ENCODE data around the gene TRIM44. TPM values are rescaled to one million over a fixed set of nuclear protein-coding genes. Genes with fewer than 3 reads are reported as not detected.
"Not testable (repeated sequence)": the region's sequence is repeated elsewhere in the genome, so short reads cannot be mapped to it uniquely, and the experiment has no call there.

TRIM44 gene
- total RNA-seq, 1 donor from 2014 or later, result 86.6 TPM

DNA sequence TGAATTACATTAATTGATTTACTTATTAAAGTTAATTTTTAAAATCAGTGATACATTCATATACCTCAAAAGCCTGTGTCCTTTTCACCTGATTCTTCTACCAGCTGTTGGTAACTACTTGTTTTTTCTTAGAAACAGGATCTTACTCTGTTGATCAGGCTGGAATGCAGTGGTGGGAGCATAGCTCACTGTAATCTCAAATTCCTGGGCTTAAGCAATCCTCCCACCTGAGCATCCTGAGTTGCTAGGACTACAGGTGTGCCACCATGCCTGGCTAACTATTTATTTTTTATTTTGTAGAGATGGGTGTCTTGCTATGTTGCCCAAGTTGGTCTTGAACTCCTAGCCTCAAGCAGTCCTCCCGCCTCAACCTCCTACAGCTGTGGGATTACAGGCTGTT lies 4.7 kb downstream of the TRIM44 start:
- DNase-seq (ENCODE audit: low spot score in 2 of 2, unreplicated experiment in 2 of 2), result no peak
- no peaks in the 10 kb centered on the region for H3K27me3 Mint-ChIP-seq (ENCODE audit: low read depth)
- H3K9me3 Mint-ChIP-seq, result peaks cover 40% of the 10 kb centered on the region
- H3K27ac Mint-ChIP-seq, result no peak overlapping the region
- no peak overlapping the region for H3K4me3 Mint-ChIP-seq
- TF ChIP-seq, protein P1, sequence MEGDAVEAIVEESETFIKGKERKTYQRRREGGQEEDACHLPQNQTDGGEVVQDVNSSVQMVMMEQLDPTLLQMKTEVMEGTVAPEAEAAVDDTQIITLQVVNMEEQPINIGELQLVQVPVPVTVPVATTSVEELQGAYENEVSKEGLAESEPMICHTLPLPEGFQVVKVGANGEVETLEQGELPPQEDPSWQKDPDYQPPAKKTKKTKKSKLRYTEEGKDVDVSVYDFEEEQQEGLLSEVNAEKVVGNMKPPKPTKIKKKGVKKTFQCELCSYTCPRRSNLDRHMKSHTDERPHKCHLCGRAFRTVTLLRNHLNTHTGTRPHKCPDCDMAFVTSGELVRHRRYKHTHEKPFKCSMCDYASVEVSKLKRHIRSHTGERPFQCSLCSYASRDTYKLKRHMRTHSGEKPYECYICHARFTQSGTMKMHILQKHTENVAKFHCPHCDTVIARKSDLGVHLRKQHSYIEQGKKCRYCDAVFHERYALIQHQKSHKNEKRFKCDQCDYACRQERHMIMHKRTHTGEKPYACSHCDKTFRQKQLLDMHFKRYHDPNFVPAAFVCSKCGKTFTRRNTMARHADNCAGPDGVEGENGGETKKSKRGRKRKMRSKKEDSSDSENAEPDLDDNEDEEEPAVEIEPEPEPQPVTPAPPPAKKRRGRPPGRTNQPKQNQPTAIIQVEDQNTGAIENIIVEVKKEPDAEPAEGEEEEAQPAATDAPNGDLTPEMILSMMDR (IDR thresholded peaks at IDR 0.05; ENCODE audit: unreplicated experiment), result no peak
- peaks cover 51% of the 10 kb centered on the region for H3K36me3 Mint-ChIP-seq
- H3K4me1 Mint-ChIP-seq, result peaks cover 24% of the 10 kb centered on the region

DNA sequence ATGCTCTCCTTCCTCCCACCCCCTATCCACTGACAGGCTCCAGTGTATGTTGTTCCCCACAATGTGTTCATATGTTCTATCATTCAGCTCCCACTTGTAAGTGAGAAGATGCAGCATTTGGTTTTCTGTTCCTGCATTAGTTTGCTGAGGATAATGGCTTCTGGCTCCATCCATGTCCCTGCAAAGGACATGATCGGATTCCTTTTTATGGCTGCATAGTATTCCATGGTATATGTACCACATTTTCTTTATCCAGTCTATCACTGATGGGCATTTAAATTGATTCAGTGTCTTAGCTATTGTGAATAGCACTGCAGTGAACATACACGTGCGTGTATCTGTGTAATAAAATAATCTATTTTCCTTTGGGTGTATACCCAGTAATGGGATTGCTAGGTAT lies 5.8 kb downstream of the TRIM44 start:
- H3K27me3 Mint-ChIP-seq (ENCODE audit: low read depth); H3K4me3 Mint-ChIP-seq; H3K27ac Mint-ChIP-seq; DNase-seq (ENCODE audit: low spot score in 2 of 2, unreplicated experiment in 2 of 2): not testable (repeated sequence)
- H3K36me3 Mint-ChIP-seq, result peaks cover 46% of the 10 kb centered on the region
- H3K4me1 Mint-ChIP-seq, result peaks cover 17% of the 10 kb centered on the region
- H3K9me3 Mint-ChIP-seq, result peaks cover 37% of the 10 kb centered on the region

DNA sequence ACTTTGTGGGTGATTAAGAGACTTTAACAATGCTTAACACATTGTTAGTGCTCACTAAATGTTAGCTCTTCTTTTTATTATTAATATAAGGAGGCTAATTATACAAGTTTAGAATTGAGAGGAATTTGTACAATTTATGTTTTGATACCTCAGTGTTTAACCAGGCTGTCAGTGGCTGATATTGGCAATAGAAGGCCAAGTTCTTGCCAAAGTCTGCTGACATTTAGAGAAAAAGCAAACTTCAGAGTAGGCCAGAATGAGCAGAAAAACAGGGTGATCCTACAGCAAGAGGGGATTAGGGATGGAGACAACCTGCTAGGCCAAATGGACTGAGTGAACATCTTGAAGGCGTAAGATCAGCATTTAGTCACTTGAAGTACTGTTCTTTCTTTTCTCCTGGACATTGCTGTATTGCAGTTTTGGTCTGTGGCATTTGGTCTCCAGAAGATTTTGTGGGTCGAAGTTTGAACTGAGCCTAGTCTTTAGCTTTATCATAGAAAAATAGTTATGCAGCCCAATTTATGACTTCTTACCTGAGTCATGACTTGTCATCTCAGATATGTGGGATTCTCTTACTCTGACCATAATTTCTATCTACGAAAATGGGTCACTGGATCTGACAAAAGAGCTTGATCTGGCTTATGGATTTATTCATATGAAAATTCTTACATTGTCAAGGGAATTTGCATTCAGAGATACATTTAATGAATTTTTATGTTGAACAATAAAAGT lies 9.0 kb downstream of the TRIM44 start:
- H3K27ac Mint-ChIP-seq, result no peak overlapping the region
- no peaks in the 10 kb centered on the region for H3K27me3 Mint-ChIP-seq (ENCODE audit: low read depth)
- peaks cover 5% of the 10 kb centered on the region for H3K4me1 Mint-ChIP-seq

DNA sequence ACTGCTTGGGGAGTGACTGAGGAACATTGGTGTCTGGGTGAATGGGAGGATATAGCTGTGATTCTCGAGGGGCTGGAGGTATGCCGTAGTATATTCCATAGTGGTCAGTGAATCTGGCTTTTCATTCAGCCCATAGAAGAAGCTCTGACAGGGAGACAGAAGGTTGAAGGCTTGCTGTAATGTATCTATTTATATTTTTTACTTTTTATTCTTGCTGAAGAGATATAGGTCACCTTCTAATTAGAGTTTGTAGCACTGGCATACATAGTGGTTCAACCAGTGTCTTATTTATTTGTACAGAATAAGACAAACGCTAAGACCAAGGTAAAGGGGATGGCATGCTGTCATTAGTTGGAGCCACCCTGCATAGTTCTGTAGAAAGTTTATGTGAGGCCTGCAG lies 10.0 kb downstream of the TRIM44 start:
- TF ChIP-seq, protein P1 (IDR thresholded peaks at IDR 0.05; ENCODE audit: unreplicated experiment), result no peak
- Mint-ChIP-seq H3K4me3 (no peak overlapping the region), H3K27me3 (ENCODE audit: low read depth) (no peaks in the 10 kb centered on the region), H3K4me1 (peaks cover 5% of the 10 kb centered on the region), H3K27ac (no peak overlapping the region), H3K36me3 (peaks cover 15% of the 10 kb centered on the region), H3K9me3 (peaks cover 11% of the 10 kb centered on the region)
- no peak for DNase-seq (ENCODE audit: low spot score in 2 of 2, unreplicated experiment in 2 of 2)

More for the DNA sequence above, 9.0 kb downstream of the TRIM44 start:
- DNase-seq (ENCODE audit: low spot score in 2 of 2, unreplicated experiment in 2 of 2), result no peak
- peaks cover 14% of the 10 kb centered on the region for H3K9me3 Mint-ChIP-seq
- no peak overlapping the region for H3K4me3 Mint-ChIP-seq
- TF ChIP-seq, protein P1 (IDR thresholded peaks at IDR 0.05; ENCODE audit: unreplicated experiment), result no peak
- peaks cover 22% of the 10 kb centered on the region for H3K36me3 Mint-ChIP-seq

DNA sequence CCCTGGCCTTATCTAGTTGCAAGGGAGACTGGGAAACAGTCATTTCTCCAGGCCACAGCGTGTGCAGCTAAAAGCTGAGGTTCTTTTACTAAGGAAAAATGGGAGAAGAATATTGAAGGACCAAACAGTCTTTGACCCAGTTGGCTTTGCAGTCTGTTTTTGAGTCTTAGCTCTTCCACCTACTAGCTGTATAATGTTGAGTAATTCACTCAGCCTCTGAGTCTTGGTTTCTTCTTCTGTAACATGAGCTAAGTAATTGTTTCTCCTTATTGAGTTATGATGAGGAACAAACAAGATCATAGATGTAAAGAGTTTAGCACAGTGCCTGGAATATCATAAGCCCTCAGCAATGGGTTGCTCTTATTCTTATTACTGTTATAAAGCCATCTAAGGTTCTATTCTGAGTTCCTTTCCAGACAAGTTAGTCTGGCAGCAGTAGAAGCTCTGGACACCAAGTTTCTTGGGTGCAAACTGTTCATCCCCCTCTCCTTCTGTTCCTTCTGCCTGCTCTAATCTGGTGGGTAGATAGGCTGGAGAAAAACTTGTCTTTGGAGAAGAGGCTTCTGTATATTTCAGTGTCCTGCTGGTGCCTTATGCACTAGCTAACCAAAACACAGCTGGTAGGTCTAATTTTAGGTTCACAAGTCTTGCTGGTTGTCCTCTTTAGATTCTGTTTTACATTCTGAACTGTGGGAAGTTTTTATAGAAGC lies 13.5 kb downstream of the TRIM44 start:
- Mint-ChIP-seq H3K27ac (peak overlapping the region; percentile 11), H3K9me3 (no peaks in the 10 kb centered on the region)

DNA sequence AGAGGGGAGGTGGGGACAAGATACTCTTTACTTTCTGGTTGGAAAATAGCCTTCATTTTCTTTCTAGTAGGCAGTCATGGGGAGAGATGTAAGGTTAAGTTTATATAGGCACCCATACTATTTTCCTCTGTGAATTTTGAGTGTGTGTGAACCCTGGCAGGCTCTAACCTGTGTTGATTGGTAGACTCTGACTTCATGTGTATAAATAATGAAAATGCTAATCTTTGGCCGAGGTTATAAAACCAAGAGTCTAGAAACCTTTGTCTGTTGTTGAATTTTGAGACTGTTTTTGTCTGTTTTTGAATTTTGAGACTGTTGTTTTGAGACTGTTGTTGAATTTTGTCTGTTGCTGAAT lies 14.0 kb downstream of the TRIM44 start:
- no peak for DNase-seq (ENCODE audit: low spot score in 2 of 2, unreplicated experiment in 2 of 2)
- no peaks in the 10 kb centered on the region for H3K36me3 Mint-ChIP-seq
- H3K27me3 Mint-ChIP-seq (ENCODE audit: low read depth), result no peaks in the 10 kb centered on the region
- TF ChIP-seq, protein P1 (IDR thresholded peaks at IDR 0.05; ENCODE audit: unreplicated experiment), result no peak
- peak overlapping the region; percentile 11 for H3K27ac Mint-ChIP-seq
- H3K4me3 Mint-ChIP-seq, result no peak overlapping the region
- no peaks in the 10 kb centered on the region for H3K9me3 Mint-ChIP-seq
- no peaks in the 10 kb centered on the region for H3K4me1 Mint-ChIP-seq

More for the DNA sequence above, 13.5 kb downstream of the TRIM44 start:
- H3K36me3 Mint-ChIP-seq, result no peaks in the 10 kb centered on the region
- no peaks in the 10 kb centered on the region for H3K27me3 Mint-ChIP-seq (ENCODE audit: low read depth)
- TF ChIP-seq, protein P1 (IDR thresholded peaks at IDR 0.05; ENCODE audit: unreplicated experiment), result no peak
- no peak for DNase-seq (ENCODE audit: low spot score in 2 of 2, unreplicated experiment in 2 of 2)
- no peak overlapping the region for H3K4me3 Mint-ChIP-seq
- H3K4me1 Mint-ChIP-seq, result no peaks in the 10 kb centered on the region
